Activated T-helper 1 cell treated with Interleukin-2 at 50 U/mL for 16 hours (primary cell): Measurements from ENCODE around the gene MTMR10.

Experiments used
- DNase-seq: peaks from one replicate; pipeline ENCODE4 v3.0.0-alpha.2; 2020; ENCODE audit warnings: low read depth

Gene MTMR10, protein sequence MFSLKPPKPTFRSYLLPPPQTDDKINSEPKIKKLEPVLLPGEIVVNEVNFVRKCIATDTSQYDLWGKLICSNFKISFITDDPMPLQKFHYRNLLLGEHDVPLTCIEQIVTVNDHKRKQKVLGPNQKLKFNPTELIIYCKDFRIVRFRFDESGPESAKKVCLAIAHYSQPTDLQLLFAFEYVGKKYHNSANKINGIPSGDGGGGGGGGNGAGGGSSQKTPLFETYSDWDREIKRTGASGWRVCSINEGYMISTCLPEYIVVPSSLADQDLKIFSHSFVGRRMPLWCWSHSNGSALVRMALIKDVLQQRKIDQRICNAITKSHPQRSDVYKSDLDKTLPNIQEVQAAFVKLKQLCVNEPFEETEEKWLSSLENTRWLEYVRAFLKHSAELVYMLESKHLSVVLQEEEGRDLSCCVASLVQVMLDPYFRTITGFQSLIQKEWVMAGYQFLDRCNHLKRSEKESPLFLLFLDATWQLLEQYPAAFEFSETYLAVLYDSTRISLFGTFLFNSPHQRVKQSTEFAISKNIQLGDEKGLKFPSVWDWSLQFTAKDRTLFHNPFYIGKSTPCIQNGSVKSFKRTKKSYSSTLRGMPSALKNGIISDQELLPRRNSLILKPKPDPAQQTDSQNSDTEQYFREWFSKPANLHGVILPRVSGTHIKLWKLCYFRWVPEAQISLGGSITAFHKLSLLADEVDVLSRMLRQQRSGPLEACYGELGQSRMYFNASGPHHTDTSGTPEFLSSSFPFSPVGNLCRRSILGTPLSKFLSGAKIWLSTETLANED

DNA sequence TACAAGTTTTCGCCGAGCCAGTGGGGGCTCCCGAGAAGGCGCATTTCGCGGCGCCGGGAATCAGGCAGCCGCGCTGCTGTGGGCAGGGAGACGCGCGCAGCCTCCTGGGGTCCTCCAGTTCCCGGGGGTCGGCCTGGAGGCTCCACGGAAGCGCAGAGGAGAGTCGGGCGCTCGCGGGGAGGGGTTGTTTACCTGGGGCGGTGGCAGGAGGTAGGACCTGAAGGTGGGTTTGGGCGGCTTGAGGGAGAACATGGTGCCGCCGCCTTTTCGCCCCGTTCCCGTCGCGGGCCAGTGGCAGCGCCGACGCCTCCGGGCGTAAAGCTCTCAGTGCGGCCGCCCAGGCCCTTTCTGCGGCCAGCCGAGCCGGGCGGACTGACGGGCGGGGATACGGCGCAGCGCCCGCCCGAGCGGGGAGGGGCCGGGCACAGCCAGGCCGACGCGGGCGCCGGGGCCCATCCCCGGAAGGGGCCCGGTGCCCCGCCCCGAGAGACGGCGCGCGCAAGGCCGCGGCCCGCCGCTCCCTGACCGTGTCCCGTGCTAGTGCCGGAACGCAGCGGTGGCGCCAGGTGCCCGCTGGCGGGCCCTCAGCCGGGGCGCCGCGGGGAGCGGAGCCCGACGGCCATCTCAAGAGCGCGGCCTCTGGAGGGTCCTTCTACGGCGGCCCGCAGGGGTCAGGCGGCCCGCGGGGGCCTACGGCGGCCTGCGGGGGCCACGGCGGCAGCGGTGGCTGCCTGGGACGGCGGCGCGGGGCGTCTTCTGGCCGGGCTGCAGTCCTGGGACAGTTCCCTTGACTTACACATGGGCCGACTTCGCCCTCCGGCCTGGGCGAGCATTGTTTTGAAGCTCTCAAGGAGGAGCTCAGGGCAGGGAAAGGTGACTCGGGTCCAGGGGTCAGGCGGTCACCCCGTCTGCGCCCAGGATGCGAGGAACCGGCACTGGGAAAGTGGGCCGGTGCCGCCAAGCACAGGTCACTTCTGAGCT lies at the start of gene MTMR10:
MTMR10 (minus strand) TSS at position 374 of the 981 bp plus-strand sequence; CDS start at position 252, 122 bp downstream.
- peak; percentile 64 for DNase-seq

DNA sequence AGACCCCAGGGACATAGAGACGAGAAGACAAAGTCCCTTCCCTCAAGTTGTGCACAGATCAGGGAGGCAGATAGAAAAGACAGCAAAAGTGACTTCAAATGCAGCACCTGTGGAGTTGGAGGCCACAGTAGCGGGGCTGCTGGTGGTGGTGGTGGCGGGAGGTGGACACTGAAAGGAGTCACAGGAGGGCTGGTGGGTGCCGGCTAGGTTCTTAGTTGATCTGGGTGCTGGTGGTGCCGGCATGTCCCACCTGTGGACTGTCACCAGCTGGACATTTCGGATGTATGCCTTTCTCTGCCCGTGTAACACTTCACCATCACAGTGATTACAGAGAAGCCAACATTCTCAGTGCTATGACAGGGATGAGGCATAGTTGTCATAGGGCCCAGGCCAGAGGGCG lies 49.2 kb upstream of the MTMR10 start:
- no peak for DNase-seq

DNA sequence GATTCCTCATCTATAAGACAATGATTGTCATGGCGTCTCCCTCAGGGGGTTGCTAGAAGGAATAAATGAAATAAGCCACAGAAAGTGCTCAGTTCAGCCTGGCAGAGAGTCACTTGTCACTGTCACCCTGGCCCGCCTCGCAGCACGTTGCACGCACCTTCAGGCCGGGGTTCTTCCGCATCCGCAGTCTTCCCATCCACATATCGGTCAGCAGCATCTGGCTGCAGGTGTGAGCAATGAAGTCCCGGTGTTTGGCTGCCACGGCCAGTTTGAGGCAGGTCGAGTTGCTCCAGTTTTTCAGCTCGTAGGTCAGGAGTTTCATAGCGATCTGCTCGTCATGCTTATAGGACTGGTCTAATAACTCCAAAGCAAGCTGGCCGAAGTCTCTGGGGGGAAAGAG lies 48.5 kb upstream of the MTMR10 start:
- no peak for DNase-seq

DNA sequence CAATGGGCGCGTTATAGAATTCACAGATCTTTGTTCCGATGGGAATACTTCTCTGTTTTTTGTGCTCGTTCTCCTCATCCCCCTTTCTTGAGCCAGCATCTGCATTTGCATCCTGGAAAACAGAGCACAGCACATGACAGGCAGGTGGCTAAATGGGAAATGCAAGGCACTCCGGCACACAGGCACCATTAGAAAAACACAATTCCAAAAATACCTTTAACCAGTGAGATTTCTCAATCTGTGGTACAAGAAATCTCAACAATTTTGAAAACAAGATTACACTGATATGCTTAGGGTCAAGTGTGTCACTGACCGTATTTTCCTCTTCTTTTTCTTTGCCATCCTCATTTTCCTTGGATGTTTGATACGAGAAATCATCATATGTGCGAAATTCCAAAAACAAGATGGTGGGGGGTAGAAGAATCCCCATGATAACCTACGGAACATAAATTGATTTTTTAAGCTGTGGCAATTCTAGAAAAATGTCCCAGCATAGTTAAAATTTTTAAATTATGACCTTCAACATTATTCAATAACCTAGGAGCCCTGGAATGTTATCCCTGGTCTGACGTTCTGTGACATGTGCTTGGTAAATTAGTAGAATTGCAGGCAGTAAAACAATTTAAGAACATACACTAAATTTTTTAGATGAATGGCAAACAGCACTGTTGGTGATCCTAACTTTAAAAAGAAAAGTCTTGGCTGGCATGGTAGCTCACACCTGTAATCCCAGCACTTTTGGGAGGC lies 46.5 kb upstream of the MTMR10 start:
- DNase-seq, result no peak

DNA sequence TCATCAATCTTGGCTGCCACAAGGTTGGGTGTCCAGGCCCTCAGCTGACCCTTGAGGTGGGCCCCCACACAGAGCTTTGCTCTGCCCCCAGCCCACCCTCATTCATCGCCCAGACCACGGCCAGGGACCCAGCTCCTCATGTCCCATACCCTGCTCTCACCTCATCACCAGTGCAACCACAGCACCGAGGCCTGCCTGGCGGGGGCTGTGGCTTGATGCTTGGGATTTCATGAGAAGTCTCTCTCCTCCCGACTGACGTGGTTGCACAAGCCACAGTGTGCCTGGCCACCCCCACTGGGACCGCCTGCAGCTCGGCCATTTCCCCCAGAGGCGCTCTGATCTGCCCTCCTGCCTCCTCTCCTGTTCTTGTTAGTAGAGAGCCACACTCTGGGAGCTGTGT lies 45.4 kb upstream of the MTMR10 start:
- no peak for DNase-seq

DNA sequence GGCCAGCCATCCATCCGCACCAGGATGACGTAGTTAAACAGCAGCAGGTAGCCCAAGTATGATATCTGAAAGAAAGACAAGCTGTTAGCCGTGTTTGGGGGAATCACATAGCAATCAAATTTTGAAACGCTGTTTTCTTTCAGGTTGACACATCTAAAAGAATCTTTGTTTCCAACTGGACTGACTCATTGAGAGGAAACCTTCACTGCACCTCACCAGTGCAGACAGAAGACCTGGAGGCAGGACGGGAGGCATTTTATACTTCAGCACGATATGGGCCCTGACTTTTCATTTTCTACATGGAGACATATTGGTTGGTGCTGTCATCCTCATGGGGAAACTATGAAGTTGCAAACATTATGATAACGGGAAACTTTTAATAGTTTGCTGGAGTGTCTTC lies 44.2 kb upstream of the MTMR10 start:
- no peak for DNase-seq

DNA sequence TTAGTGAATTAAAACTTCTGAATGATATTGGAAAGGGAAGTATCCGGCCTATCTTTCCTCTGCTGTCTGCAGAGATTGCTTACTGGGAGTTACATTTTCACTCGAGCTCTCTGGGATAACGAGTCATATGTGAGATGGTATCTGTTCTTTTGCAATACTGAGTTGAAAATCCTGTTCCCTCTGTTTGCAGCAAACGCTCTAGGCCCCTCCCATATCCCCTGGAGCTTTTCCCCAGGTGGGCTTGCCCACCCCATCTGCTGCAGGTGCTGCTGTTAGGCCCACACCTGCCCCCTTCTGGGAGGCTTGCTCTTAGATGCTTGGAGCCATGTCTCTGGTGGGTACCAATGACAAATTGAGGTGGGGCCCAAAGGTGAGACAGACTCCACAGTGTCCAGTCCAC lies 42.7 kb upstream of the MTMR10 start:
- DNase-seq, result no peak

DNA sequence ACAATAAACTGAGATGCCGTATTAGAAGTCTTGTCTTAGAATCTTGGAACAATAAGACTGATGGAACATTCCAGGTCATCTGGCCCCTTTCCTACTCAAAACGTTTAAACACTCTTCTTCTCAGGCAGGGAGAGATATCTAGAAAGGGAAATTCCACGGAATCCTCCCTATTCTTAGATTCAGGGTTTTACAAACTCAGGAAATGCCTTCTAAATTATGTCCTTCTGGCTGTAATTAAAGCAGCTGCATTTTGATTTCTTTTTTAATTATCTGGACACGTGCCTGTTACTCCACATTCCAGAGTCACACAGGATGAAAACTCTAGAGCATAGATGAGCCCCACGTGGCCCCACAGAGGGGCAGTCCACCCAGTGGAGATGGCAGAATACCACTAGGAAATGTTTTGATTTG lies 41.5 kb upstream of the MTMR10 start:
- DNase-seq, result no peak

DNA sequence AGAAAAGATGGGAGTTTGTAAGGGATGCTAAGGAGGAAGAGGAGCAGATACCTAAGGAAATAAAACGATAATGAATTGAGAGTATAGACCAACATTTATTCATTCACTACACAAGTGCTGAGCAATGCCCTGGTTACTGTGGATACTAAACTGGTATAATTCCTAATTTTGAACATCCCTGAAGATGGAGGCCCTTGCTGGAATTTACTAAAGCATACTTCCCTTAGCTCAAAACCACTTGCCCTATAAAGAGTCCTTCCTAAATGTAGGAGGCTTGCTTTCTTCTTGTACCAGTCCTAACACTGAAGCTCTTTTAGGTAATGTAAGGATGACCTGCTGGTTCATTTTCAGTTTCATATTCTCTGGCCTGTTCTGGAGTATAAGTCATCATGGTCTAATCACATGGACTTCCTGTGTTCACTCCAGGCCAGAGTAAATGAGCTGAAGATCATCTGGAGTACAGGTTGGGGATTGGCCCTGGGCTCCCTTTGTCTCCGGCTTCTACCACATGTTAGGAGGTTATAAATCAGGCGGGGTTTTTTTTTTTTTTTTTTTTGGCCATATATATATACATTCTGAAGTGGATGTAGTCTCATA lies 40.1 kb upstream of the MTMR10 start:
- DNase-seq, result no peak

DNA sequence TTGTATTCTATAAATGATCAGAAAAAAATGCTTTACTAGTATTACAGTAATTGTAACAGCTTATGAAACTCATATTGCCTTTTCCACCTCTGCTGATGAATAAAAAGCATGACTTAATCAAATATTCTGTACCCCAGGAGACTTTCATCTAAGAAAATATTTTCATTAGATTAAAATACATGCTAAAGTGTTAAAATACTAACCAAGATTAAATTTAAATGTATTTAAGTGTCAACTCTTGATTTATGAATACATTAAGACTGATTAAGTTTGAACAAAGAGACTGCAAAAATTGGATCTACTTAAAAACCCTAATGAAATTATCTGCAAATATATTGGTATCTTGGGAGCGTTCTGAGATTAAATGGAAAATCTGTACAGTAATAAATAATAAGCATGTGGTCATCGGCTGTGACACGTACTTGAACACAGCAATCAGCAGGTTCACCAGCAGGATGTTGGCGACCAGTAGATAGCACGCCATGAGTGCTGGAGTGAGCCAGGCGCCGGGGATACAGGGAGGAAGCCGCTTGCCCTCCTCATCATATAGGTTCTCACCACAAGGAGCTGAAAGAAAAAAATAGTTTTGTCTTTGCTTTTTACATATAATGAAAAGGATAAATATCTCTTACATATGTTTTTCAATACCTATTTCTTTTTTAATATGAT lies 36.6 kb upstream of the MTMR10 start:
- no peak for DNase-seq

DNA sequence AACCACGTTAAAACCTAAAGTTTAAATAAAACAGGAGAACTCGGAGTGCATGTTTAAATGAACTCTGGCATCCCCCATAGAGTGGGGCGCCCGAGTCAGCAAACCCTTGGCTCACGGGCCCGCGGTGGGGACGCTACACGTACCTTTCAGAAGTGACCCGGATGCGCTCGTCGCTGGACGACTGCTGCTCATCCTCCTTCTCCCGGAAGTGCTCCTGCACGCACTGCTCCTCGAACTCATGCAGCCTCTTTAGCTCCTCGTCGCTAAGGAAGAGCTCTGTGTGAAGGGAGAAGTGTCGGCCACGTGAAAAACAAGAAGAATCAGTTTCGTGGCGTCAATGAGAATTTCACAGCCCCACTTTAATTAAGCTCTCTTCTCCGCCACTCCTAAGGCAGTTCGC lies 34.6 kb upstream of the MTMR10 start:
- DNase-seq, result no peak

DNA sequence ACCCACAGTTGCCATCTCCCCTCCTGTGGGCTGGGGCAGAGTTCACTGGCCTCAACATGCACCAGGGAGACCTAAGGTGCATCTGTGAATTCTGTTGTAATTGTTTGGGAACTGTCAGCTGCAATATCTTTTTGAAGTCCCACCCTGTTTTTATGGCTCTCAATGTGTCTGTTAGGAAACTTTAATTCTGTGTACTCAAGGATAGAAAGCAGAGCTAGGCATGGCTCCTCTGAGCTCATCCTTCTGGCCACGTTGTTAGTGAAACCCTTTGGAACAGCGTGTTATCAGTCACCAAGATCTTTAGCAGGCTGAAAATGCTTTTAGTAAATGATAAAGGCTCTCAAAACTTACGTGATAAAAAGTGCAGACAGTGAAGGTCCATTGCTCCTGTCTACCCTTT lies 33.6 kb upstream of the MTMR10 start:
- DNase-seq, result no peak

DNA sequence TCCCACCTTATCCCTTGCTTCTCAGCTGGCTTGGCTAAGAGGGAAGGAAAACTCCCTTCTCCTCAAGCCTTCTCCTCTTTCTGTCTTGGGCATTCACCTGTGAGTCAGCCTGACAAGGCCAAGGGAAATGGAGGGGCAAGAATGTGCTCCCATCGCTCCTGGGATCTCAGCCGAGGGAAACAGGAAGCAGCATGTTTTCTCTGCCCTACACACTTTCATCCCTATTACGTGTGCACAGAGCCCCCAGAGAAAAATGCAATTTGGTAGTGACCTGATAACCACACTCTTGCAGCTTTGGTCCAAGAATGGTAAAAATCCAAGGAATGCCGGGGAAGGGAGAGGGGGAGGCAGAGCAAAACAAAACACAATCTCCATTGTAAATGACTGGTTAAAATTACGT lies 32.9 kb upstream of the MTMR10 start:
- DNase-seq, result no peak

DNA sequence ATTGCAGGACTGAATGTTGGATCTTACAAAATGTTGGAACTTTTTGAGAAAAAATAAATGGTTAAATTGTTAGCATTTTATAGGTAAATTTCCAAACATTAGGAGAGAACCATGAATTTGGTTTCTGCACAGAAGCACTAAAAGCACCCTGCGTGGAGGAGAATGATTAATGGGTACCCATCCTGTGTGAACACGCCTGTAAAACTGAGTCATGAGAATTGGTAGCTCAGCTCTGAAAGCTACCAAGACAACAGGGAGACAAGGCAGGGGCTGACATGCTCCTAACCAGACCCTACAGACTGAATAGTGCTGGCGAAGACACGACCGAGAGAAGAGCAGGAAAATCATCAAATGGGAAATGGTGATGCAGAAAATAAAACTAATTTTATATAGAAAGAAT lies 32.4 kb upstream of the MTMR10 start:
- DNase-seq, result no peak

DNA sequence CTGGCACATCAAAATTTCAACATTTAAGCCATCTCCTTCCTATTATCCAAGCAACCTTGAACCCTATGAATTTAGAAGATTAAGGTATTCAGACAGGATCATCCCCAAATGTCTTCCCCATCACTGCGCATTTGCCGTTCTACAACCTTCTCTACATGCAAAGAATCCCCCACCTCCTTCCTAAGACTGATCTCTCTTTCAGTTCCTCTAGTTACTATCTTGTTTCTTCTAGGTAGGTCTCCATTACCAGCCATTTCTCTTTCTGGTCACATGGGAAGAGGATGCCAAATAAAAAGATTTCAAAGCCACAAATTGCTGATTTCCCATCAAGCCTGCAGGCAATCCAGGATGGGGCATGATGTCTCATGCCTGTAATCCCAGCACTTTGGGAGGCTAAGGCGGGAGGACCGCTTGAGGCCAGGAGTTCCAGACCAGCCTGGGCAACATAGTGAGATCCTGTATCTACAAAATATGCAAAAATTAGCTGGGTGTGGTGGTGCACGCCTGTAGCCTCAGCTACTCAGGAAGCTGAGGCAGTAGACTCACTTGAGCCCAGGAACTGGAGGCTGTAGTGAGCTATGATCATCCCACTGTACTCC lies 29.7 kb upstream of the MTMR10 start:
- DNase-seq, result no peak

DNA sequence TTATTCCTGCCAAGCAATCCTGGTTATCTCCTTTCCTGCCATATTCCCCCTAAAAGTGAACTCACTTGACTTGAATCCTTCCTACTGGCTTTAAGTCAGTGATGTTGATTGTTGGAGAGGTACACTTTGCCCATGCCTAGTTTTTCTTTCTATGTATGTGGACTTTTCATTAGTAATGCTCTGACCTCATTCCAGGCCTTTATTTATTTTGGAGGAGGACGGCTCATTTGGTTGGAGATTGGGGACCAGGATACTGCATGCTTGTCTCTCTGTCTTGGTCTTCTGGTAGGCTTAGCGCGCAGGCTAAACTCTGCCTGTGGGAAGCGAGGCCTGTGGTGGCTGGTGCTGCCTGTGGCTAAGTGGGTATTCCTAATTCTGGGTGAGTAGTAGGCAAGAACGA lies 29.1 kb upstream of the MTMR10 start:
- DNase-seq, result no peak

DNA sequence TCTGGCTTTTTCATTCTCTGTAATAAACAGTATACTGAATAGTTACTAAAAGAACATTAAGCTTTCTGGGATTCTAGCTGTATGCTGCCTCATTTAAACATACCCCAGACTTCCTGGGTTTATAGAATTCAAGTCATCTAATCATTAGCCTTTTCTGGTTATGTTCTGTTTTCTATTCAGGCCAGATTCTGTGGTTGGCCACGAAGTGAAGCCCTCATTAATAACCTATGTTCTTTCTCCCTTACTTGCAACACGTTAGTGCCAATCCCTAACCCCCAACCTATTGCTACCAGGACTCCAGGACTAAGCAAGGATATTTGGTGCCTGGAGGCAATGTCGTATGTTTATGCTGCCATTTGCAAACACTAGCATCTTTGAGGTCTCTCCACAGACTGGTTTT lies 28.6 kb upstream of the MTMR10 start:
- DNase-seq, result no peak

DNA sequence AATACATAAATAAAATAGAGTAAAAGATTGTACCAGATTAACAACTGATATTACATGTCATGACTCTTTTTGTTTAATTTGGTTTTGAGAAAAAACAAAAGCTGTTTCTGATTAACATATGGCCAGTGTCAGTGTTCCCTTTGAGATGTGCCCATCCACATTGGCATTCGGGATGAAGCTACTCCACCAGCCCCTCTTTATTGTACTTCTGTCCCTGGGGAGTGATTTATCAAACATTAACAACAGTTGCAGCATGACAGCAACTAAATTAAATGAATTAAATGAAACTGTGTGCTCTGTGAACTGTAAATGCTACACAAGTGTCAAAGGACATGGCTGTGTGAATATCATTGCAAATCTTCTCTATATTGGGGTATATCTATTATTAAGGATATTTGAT lies 25.9 kb upstream of the MTMR10 start:
- no peak for DNase-seq

DNA sequence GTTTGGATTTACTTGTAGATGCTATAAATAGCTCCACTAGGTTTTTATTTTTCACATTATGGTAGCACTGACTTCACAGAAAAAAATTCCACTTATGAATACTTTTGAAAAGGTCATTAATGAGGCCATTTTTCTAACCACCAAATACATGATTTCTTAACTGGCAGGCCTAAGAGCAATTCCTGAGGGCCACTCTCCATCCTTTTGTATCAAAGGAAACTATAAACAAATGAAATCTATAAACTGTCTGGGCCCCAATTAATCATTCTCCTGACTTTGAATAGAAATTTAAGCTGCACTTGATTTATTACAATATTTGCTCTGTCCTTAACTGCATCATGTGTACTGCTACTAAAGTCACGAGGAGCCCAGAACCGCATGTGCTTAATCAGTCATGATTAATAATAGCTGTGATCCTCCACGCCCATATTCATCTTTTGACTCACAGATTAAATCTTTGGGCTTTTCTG lies 25.1 kb upstream of the MTMR10 start:
- no peak for DNase-seq

DNA sequence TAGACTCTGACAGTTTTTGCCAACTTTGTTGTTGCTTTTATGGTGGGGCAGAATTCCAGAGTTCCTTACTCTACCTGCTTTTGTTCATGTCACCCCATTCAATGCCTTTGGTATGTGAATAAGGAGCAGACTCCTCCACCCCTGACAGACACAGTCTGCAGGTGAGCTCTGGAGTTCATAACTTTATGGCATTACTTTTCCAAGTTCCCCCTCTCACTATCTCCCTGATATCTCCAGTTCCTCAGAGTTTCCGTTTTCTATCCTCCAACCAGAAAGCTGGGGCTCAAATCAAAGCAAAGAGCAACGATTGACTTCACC lies 23.1 kb upstream of the MTMR10 start:
- no peak for DNase-seq
